HG03159 (cell line): ENCODE results near the gene CCL18.
"Not testable (repeated sequence)": the region's sequence is repeated elsewhere in the genome, so short reads cannot be mapped to it uniquely, and the experiment has no call there.

ENCODE experiments used
- ATAC-seq: cut with Tn5 transposase; IDR thresholded peaks from one replicate; pipeline ENCODE4 v1.9.1; 2021; ENCODE audit warnings: mild to moderate bottlenecking, moderate library complexity; ENCODE audit not compliant: unreplicated experiment

The CCL18 gene, protein sequence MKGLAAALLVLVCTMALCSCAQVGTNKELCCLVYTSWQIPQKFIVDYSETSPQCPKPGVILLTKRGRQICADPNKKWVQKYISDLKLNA

DNA sequence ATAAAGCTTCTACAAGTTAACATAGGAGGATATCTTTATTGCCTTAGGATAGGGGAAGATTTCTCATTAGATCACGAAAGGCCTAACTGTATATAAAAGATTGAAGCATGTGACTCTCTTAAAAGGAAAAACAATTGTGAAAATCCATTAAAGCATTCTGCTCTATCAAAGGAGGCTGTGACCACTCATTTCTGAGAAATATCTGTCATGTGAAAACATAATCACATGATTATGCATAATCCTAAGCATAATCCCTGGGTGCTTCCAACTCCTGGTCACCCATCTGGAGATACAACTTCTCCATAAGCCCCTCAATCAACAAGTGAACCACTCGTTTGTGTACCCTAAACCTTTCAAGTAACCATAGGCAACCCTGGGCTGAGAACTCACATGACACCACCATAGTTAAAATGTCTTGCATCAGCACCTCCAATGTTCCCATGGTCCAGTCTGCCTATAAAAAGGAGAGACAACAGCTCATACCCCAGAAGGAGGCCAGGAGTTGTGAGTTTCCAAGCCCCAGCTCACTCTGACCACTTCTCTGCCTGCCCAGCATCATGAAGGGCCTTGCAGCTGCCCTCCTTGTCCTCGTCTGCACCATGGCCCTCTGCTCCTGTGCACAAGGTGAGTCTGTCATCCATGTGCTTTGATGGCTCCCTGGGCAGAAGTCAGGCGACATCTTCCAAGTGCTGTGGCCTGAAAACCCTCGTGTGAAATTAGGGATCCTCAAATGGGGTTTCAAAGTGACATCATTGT is at the start of gene CCL18:
Gene CCL18 (plus strand): TSS at position 487 of the 756 bp plus-strand sequence. CDS start 71 bp downstream, at position 558.
- no peak for ATAC-seq

DNA sequence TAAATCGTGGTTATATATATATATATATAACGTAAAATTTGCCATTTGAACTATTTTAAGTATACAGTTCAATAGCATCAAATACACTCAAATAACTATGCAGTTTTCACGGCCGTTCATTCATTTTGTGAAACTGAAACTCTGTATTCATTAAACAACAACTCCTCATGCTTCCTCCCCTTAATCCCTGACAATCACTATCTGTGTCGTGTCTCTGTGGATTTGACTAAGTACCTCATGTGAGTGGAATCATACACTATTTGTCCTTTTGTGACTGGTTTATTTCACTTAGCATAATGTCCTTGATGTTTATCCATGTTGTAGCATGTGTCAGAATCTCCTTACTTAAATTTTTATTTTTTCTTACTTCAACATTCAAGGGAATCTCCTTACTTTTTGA is 49.1 kb upstream of the CCL18 start:
- no peak for ATAC-seq

DNA sequence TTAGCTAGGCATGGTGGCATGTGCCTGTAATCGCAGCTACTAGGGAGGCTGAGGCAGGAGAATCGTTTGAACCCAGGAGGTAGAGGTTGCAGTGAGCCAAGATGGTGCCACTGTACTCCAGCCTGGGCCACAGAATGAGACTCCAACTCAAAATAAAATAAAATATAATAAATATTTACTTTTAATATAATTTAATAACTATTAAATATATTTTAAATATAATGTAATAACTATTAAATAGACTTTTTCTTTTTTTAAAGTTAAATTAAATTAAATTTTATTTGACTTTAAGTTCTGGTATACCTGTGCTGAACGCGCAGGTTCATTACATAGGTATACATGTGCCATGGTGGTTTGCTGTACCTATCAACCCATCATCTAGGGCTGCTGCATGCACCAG is 48.2 kb upstream of the CCL18 start:
- ATAC-seq, result not testable (repeated sequence)

DNA sequence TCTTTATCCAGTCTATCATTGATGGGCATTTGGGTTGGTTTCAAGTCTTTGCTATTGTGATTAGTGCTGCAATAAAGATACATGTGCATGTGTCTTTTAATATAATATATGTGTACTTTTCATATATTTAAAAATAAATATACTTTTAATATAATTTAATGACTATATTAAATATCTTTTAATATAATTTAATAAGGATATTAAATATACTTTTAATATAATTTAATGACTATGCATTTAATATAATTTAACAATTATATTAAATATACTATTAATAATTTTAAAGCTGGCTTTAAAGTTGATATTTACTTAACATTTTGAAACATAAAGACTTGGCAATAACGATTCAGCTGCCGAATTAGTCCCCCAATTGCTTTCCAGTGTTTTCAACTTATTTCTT is 47.5 kb upstream of the CCL18 start:
- ATAC-seq, result no peak

DNA sequence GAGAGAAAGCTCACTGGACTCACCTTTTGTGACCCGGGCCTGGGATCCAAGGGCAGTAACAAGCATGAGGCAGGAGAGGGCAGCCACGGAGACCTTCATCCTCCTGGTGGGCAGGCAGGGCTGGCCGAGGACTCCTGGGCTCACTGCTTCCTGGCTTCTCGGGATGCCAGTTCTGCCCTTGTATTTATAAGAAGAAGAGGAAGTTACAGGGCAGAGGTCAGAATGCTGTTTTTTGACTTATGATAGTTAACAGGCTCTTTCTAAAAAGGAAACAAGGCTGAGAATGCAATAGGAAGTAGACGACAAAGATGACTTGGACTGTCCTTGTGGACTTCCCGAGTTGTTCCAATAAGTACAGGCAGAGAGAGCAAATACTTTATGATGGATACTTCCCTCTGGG is 46.3 kb upstream of the CCL18 start, which contains the start of gene CCL23:
Gene CCL23 (minus strand): TSS at position 174 of the 400 bp plus-strand sequence. CDS start 75 bp downstream, at position 99.
- ATAC-seq, result no peak

DNA sequence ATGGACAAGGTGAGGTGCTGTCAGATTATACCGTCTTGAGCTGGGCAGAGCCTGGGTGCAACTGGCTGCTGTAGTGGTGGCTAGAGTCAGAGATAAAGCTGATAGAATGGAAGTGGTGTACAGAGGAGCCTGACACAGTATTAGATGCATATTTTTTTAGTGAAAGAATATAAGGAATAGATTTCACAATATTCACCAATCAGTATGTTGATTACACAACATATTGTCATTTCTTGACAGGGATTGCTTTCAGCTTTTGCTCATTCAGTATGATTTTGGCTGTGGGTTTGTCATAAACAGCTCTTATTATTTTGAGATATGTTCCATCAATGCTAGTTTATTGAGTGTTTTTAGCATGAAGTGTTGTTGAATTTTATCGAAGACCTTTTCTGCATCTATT is 44.6 kb upstream of the CCL18 start:
- no peak for ATAC-seq

DNA sequence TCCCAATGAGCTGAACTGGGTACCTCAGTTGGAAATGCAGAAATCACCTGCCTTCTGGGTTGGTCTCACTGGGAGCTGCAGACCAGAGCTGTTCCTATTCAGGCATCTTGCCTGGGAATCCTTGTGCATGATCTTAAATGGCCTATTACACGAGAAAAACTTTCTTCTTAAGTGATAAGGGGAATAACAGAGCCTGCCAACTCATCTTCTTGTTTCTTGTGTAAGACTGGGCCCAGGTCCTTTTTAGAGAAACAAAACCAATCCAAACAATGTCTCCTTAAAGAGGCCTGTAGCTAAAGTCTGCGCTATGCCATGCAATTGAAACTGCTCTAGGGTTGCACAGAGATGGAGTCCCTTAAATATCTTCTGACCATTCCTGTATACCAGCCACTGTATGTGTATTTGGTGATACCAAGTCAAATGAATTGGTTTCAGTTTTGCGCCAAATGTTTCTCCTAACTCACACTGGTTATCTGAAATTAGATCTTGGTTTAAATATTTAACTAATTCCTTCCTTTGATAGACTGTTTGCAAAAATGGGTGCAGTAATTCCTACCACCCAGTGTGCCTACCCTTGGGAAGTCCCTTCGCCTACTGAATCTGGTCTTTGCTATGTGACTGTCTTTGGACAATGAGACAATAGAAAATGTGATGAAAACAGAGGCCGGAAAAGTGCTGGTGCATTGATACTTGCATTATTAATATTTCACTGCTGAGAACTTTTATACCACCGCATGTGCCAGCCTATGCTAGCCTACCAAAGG is 39.8 kb upstream of the CCL18 start:
- no peak for ATAC-seq

DNA sequence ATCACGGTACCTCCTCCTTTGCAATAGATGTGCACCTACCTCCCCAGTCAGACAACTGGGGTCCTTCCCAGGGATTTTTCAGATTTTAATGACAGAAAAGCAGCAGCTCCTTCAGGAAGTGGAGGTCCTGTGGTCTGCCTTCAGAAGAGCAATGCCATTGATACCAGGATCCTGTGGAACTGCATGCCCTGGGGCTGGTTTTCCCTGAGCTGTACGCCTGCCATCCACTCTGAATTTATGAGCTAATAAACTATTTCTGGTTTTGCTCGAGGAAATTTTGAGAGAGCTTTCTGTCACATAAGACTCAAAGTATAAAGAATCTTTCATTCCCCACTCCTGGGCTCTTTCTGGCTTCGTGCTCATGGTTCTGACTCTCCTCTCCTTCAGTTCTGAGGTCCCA is 36.3 kb upstream of the CCL18 start:
- ATAC-seq, result no peak

DNA sequence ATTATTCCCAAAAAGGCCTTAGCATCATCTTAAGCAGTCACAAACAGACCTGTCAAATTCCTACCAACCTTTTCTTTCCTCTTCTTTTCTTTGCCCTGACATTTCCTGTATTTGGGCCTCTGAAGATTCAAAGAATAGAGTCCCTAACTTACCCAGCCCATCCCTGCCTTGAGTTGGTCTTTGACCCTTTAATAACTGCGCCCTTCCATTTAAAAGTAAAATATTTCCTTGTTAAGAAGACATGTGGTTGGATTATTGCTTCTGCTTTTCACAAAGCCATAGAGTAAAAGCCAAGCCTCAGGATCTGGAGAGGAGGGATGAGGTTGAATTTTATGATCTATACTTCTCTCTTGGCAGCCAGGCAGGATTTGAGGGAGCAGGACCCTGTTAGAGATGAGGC is 33.1 kb upstream of the CCL18 start:
- no peak for ATAC-seq

DNA sequence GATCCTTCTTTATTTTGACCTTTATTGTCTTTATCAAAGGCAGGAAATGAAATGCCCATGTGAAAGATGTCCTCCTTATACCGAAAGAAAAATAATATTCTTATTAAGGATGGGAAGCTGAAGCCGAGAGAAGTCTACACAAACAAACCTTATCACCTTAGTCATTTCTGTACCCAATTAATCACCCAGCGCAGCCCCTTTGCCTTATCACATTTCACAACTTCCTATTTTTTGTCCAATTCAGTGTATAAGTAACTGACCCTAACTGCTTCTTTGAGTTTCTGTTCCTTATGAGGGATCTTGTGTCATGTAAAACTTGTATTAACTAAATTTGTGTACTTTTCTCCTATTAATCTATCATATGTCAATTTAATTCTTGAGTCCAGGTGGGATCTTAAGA is 29.9 kb upstream of the CCL18 start:
- no peak for ATAC-seq

DNA sequence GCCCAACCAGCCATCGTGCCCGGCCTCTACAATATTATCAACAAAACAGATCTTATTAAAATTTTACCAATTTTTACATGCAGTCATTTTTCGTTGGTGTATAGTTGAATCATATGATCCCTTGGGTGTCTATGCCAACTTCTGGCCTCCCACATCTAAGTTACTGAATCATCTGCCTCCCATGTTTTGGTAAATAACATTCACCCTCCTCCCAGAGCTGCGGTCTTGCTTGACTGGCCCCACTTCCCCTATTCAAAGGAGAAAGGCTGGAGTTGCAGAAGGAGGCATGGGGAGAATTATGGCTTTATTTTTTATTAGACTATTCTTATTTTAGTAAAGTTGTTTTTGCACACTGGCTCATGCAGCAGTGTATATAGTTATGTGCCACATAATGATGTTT is 27.8 kb upstream of the CCL18 start:
- ATAC-seq, result no peak

DNA sequence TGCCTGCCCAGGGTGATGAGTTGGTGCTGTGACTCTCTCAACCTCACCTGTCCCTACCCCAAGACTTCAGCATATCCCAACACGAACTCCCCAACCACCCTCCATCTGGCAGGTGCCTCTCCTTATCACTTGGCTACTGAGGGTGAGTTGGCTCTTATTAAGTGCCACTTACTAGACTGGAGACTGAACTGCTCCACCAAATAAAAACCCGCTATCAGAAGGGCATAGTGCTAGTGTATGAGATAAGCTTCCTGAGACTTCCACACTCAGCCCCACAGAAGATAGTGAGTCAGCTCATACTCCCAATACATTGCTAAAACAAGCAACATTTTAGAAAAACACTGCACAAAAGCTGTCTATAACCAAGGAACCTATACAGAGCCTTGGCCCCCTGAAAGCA is 16.0 kb upstream of the CCL18 start:
- ATAC-seq, result no peak

DNA sequence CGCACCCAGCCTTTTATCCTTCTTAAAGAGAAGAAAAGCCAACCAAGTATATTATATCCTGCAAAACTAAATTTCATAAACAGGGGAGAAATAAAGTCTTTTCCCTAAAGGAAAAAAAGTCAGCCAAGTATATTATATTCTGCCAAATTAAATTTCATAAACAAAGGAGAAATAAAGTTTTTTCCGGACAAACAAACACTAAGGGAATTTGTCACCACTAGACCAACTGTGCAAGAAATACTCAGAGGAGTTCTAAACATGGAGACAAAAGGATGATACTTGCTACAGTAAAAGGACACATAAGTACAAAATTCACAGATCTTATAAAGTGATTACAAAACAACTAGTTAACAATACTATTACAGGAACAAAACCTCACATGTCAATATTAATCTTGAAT is 14.4 kb upstream of the CCL18 start:
- no peak for ATAC-seq

DNA sequence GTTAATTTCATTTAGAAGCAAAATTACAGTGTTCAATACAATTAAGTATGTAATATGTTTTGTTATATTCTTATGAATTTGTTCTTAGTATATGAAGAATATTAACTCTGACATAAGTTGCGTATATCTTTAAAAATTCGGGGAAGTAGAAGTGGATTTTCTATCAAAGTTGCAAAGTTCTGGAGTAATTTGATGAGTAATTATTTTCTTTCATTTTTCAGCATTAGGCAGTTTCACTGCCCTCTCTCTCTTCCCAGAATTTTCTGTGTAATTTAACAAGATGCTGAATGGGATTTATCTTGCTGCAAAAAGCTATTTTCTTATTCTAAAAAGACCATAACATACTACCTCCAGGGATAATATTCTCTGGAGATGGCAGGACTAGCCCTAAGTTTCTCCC is 8.9 kb upstream of the CCL18 start:
- ATAC-seq, result no peak

DNA sequence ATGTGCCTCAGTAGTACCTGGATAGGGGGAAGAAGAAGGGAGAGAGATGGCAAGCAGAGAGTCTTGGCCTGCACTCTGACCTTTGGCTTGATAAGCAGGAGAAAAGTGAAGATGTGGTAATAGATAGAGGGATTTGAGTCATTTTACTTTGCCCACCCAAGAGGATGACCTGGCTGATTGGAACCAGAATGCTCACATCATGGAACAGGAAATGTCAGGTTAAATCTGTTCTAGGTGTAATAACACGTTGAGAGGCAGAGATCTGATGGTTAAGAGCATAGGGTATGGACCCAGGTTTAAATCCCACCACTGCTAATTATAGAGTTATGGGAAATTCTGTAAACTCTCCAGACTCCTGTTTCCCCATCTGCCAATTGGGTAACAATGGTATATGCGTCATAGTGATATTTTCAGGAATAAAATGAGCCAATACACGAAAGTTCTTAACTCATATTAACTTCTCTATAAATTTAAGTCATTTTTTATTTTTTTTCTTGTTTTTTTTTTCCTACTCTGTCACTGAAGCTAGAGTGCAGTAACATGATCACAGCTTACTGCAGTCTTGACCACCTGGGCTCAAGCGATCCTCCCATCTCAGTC is 8.1 kb upstream of the CCL18 start:
- no peak for ATAC-seq

DNA sequence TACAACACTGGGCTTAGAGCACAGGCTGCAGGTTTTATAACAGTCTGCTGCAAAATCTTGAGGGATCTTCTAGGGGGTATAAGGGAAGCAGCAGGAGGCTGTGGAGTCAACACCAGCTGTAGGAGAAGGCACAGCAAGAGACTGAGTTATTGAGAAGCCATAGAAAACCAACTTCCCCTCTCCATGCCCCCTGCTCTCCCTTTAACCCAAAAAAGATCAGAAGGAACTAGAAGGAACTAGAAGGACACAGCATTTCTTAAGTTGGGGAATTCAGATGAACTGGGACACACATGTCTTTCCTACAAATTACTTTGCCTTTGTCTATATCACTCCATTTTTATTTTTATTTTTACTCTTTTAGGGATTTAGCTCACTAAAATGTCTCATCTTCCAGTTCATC is 6.2 kb upstream of the CCL18 start:
- ATAC-seq, result no peak

DNA sequence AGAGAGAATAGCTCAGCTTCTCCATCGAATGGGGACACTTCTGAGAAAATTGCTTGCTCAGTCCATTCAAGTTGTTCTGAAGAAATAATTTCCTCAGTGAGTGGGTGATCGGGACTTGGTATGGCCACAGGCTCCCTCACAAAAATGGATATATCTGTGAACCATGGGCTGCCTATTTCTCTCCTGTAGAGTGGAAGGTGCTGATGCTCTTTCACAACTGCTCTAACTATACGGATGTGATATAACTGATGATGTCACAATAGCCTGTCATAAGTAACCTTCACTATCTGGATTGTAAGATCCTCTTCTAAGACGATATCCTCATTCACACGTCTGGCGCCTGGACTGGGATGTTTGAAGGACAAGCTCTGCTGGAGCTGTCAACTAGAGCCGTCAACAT is 4.7 kb upstream of the CCL18 start:
- no peak for ATAC-seq

DNA sequence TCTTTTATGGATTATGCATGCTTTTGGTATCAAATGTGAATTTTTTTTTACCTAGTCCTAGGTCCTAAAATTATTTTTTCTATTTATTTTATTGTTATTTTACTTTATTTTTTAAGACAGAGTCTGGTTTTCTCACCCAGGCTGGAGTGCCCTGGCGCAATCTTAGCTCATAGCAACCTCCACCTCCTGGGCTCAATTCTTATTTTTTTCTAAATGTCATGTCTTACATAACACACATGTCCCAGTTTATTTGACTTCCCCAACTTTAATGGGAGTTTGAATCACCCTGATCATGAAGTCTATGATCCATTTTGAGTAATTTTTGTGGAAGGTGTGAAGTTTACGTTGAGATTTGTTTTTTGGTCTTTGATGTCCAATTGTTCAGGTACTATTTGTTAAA is 3.3 kb upstream of the CCL18 start:
- no peak for ATAC-seq

DNA sequence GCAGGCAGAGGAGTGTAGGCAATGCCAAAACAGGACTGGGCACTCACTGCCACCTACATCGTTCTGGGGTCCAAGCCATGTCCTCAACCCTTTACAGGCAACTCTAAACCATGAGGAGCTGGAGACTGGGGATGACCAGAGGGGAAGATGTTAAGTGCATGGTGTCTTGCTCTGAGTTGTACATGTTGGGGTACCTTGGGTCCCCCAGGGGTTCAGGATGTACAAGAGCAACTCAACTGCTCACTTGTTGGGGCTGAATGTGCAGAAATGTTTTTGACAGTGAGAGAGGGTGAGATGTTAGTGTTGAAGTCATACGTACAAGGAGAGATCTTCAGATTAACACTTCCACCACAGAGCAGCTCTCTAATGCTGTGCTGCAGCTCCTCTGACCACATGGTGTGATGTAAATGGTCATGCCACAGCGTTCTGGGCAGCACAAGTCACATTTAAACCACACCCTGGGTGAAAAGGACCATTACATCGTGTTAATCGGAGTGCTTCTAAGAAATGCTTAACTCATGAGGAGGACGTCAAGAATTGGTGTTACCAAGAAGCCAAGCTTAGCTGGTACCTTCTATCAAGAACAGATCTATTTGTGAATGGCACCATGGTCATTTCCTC is 2.4 kb downstream of the CCL18 start:
- ATAC-seq, result no peak

DNA sequence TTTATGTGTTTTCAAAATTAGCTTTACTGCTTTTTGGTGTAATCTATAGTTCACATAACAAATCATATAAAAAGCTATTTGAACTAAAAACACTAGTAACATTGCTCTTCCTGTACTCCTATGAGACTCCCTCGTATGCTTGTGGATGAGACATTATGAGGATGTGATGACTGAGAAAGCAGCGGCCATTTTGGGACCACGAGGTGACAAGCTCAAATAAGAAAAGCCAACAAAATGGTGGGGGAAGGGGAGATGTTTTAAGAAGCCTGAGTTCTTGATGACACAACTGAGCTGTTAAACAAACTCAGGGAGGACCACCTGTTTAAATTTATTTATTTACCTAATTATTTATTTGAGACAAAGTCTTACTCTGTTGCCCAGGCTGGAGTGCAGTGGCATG is 4.5 kb downstream of the CCL18 start:
- ATAC-seq, result no peak

DNA sequence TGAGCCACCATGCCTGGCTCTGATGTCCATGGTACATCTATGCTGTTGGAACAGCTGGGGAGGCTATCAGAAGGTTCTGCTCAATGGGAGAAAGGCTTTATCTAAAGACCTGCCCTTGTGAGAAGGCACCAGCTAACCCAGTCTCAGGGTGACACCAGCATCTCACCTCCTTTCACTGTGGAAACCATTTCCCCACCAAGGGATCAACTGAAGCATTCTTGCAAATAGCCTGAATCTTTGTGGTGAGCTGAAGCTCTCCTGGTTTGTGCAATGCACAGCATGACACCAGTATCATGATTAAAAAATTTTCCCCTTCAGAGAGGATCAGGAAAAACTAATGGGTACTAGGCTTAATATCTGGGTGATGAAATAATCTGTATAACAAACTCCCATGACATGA is 5.1 kb downstream of the CCL18 start:
- no peak for ATAC-seq
